PC-3 (cell line): ENCODE results near the gene CHM. TPM values are rescaled to one million over a fixed set of nuclear protein-coding genes. Genes with fewer than 3 reads are reported as not detected.

Experiments used
- ATAC-seq: fragments of 200-7000 bp; cut with Tn5 transposase; 2 replicates; pipeline ENCODE4 v1.9.1; 2020; ENCODE audit warnings: mild to moderate bottlenecking, moderate library complexity
- BruUV-seq: library from RNA; stranded (reverse); fragments of 400-500 nt; replicated peaks from 2 replicates; lab custom pipeline; 2021; lab: Mats Ljungman, UMichigan
- CTCF ChIA-PET: fragments of 300-600 bp; sonication (Branson Sonifier 250); formaldehyde crosslinking; loops from one replicate; lab custom pipeline; 2022; ENCODE audit warnings: antibody characterized with exemption; lab: Charles Lee
- POLR2A ChIA-PET: fragments of 300-600 bp; sonication (Branson Sonifier 250); formaldehyde crosslinking; loops from one replicate; lab custom pipeline; 2022; ENCODE audit warnings: antibody characterized with exemption; ENCODE audit not compliant: unreplicated experiment; lab: Charles Lee
- DNase-seq: peaks from one replicate; pipeline ENCODE4 v3.0.0-alpha.2; 2015
- H2AFZ ChIP-seq: fragments of 300-600 bp; sonication (generic); 2 replicates; pipeline ENCODE4 v1.6.0; 2016; ENCODE audit warnings: antibody characterized with exemption, low read length
- H3F3A ChIP-seq: fragments of 300-600 bp; sonication (generic); one replicate; pipeline ENCODE4 v1.6.0; 2017; ENCODE audit warnings: antibody characterized with exemption, low read length, control low read depth, mild to moderate bottlenecking; ENCODE audit not compliant: unreplicated experiment
- H3K27ac ChIP-seq: fragments of 300-600 bp; sonication (generic); 2 replicates; pipeline ENCODE4 v1.5.1; 2016; ENCODE audit warnings: mild to moderate bottlenecking, low read length
- H3K27me3 ChIP-seq: fragments of 300-600 bp; sonication (generic); 2 replicates; pipeline ENCODE4 v1.6.1; 2016; ENCODE audit warnings: low read length, mixed read lengths
- H3K36me3 ChIP-seq: fragments of 300-600 bp; sonication (generic); 2 replicates; pipeline ENCODE4 v1.6.1; 2016; ENCODE audit warnings: low read depth, mixed run types, low read length, mixed read lengths
- H3K4me1 ChIP-seq: fragments of 300-600 bp; sonication (generic); 2 replicates; pipeline ENCODE4 v1.5.1; 2016; ENCODE audit warnings: low read length; ENCODE audit not compliant: insufficient read depth
- H3K4me2 ChIP-seq: fragments of 300-600 bp; sonication (generic); 2 replicates; pipeline ENCODE4 v1.6.0; 2016; ENCODE audit warnings: low read length
- H3K4me3 ChIP-seq: fragments of 300-600 bp; sonication (generic); 2 replicates; pipeline ENCODE4 v1.5.1; 2016; ENCODE audit warnings: mild to moderate bottlenecking, low read length, mixed read lengths
- H3K79me2 ChIP-seq: fragments of 300-600 bp; sonication (generic); 2 replicates; pipeline ENCODE4 v1.6.1; 2017; ENCODE audit warnings: low read length, mixed read lengths
- H3K9ac ChIP-seq: fragments of 300-600 bp; sonication (generic); 2 replicates; pipeline ENCODE4 v1.6.0; 2016; ENCODE audit warnings: mild to moderate bottlenecking, low read length
- H3K9me2 ChIP-seq: fragments of 300-600 bp; sonication (generic); replicated peaks from 2 replicates; pipeline ENCODE4 v1.6.1; 2016; ENCODE audit warnings: mixed run types, low read length, mixed read lengths
- H3K9me3 ChIP-seq: fragments of 300-600 bp; sonication (generic); 2 replicates; pipeline ENCODE4 v1.6.1; 2016; ENCODE audit warnings: low read length, mixed read lengths
- H4K20me1 ChIP-seq: fragments of 300-600 bp; sonication (generic); 2 replicates; pipeline ENCODE4 v1.6.1; 2016; ENCODE audit warnings: low read length, mixed read lengths
- CTCF ChIP-seq: fragments of 300-600 bp; sonication (generic); conservative IDR thresholded peaks from 2 replicates; pipeline ENCODE4 v1.5.1; 2017; ENCODE audit warnings: antibody characterized with exemption, low read depth, mild to moderate bottlenecking, low read length
- EZH2 ChIP-seq: fragments of 300-600 bp; sonication (generic); IDR thresholded peaks from one replicate; pipeline ENCODE4 v1.6.1; 2017; ENCODE audit warnings: antibody characterized with exemption, mild to moderate bottlenecking, low read length; ENCODE audit not compliant: unreplicated experiment
- EZH2phosphoT487 ChIP-seq: fragments of 300-600 bp; sonication (generic); IDR thresholded peaks from 2 replicates; pipeline ENCODE4 v1.6.1; 2018; ENCODE audit warnings: mild to moderate bottlenecking, antibody characterized with exemption, low read length, borderline replicate concordance
- intact Hi-C: fragments of 100-400 bp; cut with micrococcal nuclease; formaldehyde crosslinking; loops from 2 replicates; pipeline ENCODE4 v1.9.0; 2023
- total RNA-seq: library from RNA; depleted of rRNA; stranded (reverse); fragments of >200 nt; gene quantifications from 2 replicates; pipeline ENCODE4 v1.2.3, GENCODE V29; 2014

CHM gene
- total RNA-seq, 1 experiment from 2014 or later, result 14.9 TPM

- POLR2A ChIA-PET, result no interaction called here
Observed at GRCh38 chrX:86014421-86014820, 32.9 kb downstream of the CHM start.

GRCh38 chrX:86013792-86014191 is 33.6 kb downstream of the CHM start:
- intact Hi-C loops, result no loop called here
- no TSS peak for BruUV-seq

More at GRCh38 chrX:86014421-86014820, 32.9 kb downstream of the CHM start:
- no peak overlapping the region for H3K27ac ChIP-seq
- H3K27me3 ChIP-seq, result no peaks in the 10 kb centered on the region
- no peaks in the 10 kb centered on the region for H3F3A ChIP-seq
- BruUV-seq, result no TSS peak
- H3K9ac ChIP-seq, result no peak overlapping the region
- no peak overlapping the region for H3K4me3 ChIP-seq
- no peaks in the 10 kb centered on the region for H3K9me3 ChIP-seq
- ATAC-seq (no peak), DNase-seq (no peak)
- CTCF ChIA-PET, result no interaction called here
- intact Hi-C loops, result no loop called here
- H2AFZ ChIP-seq, result no peak overlapping the region
- no peaks in the 10 kb centered on the region for H3K4me1 ChIP-seq
- H3K36me3 ChIP-seq, result no peaks in the 10 kb centered on the region
- TF ChIP-seq EZH2phosphoT487 (no peak), CTCF (no peak), EZH2 (no peak)
- H4K20me1 ChIP-seq, result no peaks in the 10 kb centered on the region
- H3K79me2 ChIP-seq, result no peaks in the 10 kb centered on the region
- no peak overlapping the region for H3K4me2 ChIP-seq
- H3K9me2 ChIP-seq, result no peaks in the 10 kb centered on the region

More at GRCh38 chrX:86013792-86014191, 33.6 kb downstream of the CHM start:
- Histone ChIP-seq H3K9me2 (no peaks in the 10 kb centered on the region), H2AFZ (no peak overlapping the region), H3K4me1 (no peaks in the 10 kb centered on the region), H3K9ac (no peak overlapping the region), H3K4me3 (no peak overlapping the region), H3K27me3 (no peaks in the 10 kb centered on the region), H3F3A (no peaks in the 10 kb centered on the region), H3K9me3 (no peaks in the 10 kb centered on the region), H3K27ac (no peak overlapping the region), H3K4me2 (no peak overlapping the region), H3K79me2 (no peaks in the 10 kb centered on the region), H3K36me3 (no peaks in the 10 kb centered on the region), H4K20me1 (no peaks in the 10 kb centered on the region)
- no peak for ATAC-seq
- POLR2A ChIA-PET, result no interaction called here
- CTCF ChIA-PET, result no interaction called here
- no peak for TF ChIP-seq CTCF
- no peak for TF ChIP-seq EZH2
- no peak for TF ChIP-seq EZH2phosphoT487
- DNase-seq, result no peak
